GM20431 (cell line): ENCODE data around the gene AGO3.

Experiments
- in situ Hi-C: fragments of 300-500 bp; cut with MseI, MboI; formaldehyde crosslinking; loops from one replicate; pipeline ENCODE4 v1.15.0; 2020; ENCODE audit warnings: low sequenced_read_pairs; ENCODE audit not compliant: unreplicated experiment

Gene AGO3

GRCh38 chr1:36076979-36077573 lies 146.2 kb downstream of the AGO3 start:
- in situ Hi-C loops, result no loop called here

- in situ Hi-C loops, result no loop called here
These were observed 149.3 kb downstream of the AGO3 start for GRCh38 chr1:36080236-36080635.

- in situ Hi-C loops, result no loop called here
These were observed 149.9 kb downstream of the AGO3 start for GRCh38 chr1:36080801-36081200.

- in situ Hi-C loops, result no loop called here
These were observed 151.1 kb downstream of the AGO3 start for GRCh38 chr1:36081926-36082485.

GRCh38 chr1:36083219-36083618 lies 152.3 kb downstream of the AGO3 start:
- in situ Hi-C loops, result no loop called here

- in situ Hi-C loops, result no loop called here
These were observed 153.0 kb downstream of the AGO3 start, which contains the start of gene TEKT2 for GRCh38 chr1:36083635-36084496. Gene TEKT2 (plus strand): TSS chr1:36084094. CDS start chr1:36084922, 828 bp downstream.

GRCh38 chr1:36084497-36085115 lies 153.7 kb downstream of the AGO3 start:
- in situ Hi-C loops, result no loop called here

- in situ Hi-C loops, result no loop called here
These were observed 154.2 kb downstream of the AGO3 start for GRCh38 chr1:36085126-36085525.

GRCh38 chr1:36085686-36086526 lies 155.0 kb downstream of the AGO3 start:
- in situ Hi-C loops, result no loop called here

GRCh38 chr1:36086529-36087232 lies 155.8 kb downstream of the AGO3 start:
- in situ Hi-C loops, result no loop called here

GRCh38 chr1:36087233-36088123 lies 156.6 kb downstream of the AGO3 start:
- in situ Hi-C loops, result no loop called here

- in situ Hi-C loops, result no loop called here
These were observed 157.3 kb downstream of the AGO3 start for GRCh38 chr1:36088265-36088576.

GRCh38 chr1:36088577-36089392 lies 157.9 kb downstream of the AGO3 start, which contains the start of gene ADPRS:
Gene ADPRS (plus strand): TSS chr1:36088892. CDS start chr1:36088905, 13 bp downstream.
- in situ Hi-C loops, result no loop called here

GRCh38 chr1:36089393-36090121 lies 158.7 kb downstream of the AGO3 start:
- in situ Hi-C loops, result no loop called here

- in situ Hi-C loops, result no loop called here
These were observed 160.2 kb downstream of the AGO3 start for GRCh38 chr1:36091141-36091540.

GRCh38 chr1:36091698-36092097 lies 160.8 kb downstream of the AGO3 start:
- in situ Hi-C loops, result no loop called here
